Esophagus muscularis mucosa (tissue), 4 donors: ENCODE measurements around the gene MOCOS. TPM values are rescaled to one million over a fixed set of nuclear protein-coding genes. Genes with fewer than 3 reads are reported as not detected.

ENCODE experiments used
- DNase-seq: peaks from one replicate; pipeline ENCODE4 v3.0.0-alpha.2; 2017; ENCODE audit errors: extremely low spot score
- H3K27ac ChIP-seq, 4 donors: fragments of 200-600 bp; sonication (generic); replicated peaks in 1 of 4; 1 replicate in 3 of 4; 2 replicates in 1 of 4; pipeline ENCODE4 v1.5.1; 2016 to 2019; ENCODE audit warnings: mild to moderate bottlenecking in 1 of 4
- H3K27me3 ChIP-seq, 4 donors: fragments of 200-600 bp; sonication (generic); one replicate each; pipeline versions ENCODE4 v1.5.1 to v1.6.0; 2016 to 2019
- H3K36me3 ChIP-seq, 4 donors: fragments of 200-600 bp; sonication (generic); one replicate each; pipeline ENCODE4 v1.5.1; 2016 to 2019
- H3K4me1 ChIP-seq, 4 donors: fragments of 200-600 bp; sonication (generic); one replicate each; pipeline ENCODE4 v1.5.1; 2016 to 2019
- H3K4me3 ChIP-seq, 4 donors: fragments of 200-600 bp; sonication (generic); 1 replicate in 2 of 4; 2 replicates in 2 of 4; pipeline ENCODE4 v1.5.1; 2016 to 2019; ENCODE audit warnings: mild to moderate bottlenecking in 4 of 4, moderate library complexity in 1 of 4
- H3K9me3 ChIP-seq, 4 donors: fragments of 200-600 bp; sonication (generic); 1 replicate in 3 of 4; 2 replicates in 1 of 4; pipeline ENCODE4 v1.5.1; 2016 to 2019
- EP300 ChIP-seq: sonication (generic); formaldehyde crosslinking; IDR thresholded peaks from one replicate; pipeline ENCODE4 v1.6.1; 2017; ENCODE audit warnings: antibody characterized with exemption
- POLR2A ChIP-seq: fragments of 450-650 bp; IDR thresholded peaks from one replicate; pipeline ENCODE4 v1.6.1; 2017; ENCODE audit warnings: antibody characterized with exemption, moderate library complexity, mild to moderate bottlenecking, low read depth
- POLR2AphosphoS5 ChIP-seq, 2 donors: sonication (generic); formaldehyde crosslinking; IDR thresholded peaks; one replicate each; pipeline ENCODE4 v1.6.1; 2017; ENCODE audit warnings: antibody characterized with exemption in 2 of 2
- WGBS: methylation state at CpG from one replicate; pipeline ENCODE4 v1.1.5; 2018; 5-methylcytosine and 5-hydroxymethylcytosine counted together
- intact Hi-C: fragments of 100-400 bp; cut with DNase I; formaldehyde crosslinking; loops from one replicate; pipeline ENCODE4 v1.15.1; 2023
- total RNA-seq, 4 donors: library from RNA; depleted of rRNA; stranded (reverse); fragments of >200 nt; gene quantifications; one replicate each; pipeline versions ENCODE4 v1.1.0 to v1.2.1, GENCODE V29; 2016
- TF ChIP-seq, protein P1 (sequence below), 3 experiments: fragments of 200-600 bp in 2 of 3; fragments of 450-650 bp in 1 of 3; sonication (generic) in 2 of 3; IDR thresholded peaks; one replicate each; pipeline ENCODE4 v1.5.1; 2017 to 2019; ENCODE audit warnings: antibody characterized with exemption in 3 of 3, mild to moderate bottlenecking in 2 of 3, moderate library complexity in 1 of 3

MOCOS gene
- total RNA-seq, 4 donors from 2014 or later = 0.98 to 1.7 (median 1.4) TPM

DNA sequence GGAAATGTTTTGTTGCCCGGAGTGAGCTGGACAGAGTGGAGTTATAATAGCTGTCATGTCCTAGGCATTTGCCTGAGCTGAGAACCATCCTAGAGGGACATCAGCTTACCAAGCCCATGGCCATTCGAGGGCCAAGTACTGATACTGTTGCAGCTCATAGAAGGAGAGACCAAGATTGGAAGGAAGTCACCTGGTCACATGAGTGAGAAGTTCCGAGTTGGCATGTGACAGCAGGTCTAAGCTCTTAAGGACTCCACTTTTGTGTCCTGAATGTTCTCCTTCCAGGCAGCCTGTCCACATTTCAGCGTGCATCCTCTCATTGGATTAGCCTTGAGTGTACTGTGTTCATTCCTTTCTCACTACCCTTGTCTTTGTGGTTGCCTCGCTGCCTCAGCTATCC, 114.6 kb downstream of the MOCOS start:
- 85% methylated on average over 5 of the region's 5 CpGs for WGBS

DNA sequence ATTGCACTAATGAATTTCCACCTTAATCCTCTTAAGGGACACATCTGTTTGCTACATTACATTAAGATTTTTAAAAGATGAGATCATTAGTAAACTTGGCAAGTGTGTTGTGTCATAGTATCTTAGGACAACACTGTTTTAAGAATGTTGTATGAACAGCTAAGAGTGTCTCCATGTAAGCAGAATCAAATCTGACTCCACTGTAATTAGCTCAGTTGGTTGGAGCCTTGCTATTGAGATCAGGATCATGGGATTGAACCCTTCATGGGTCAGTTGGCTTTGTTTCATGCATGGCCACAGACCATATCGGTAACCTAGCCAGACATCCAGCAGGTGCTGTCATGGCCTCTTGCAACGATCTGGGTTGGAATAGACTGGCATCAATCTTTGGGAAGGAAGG, 115.4 kb downstream of the MOCOS start:
- Histone ChIP-seq H3K27me3 (peaks cover 0 to 10% (median 4%) of the 10 kb centered on the region in 4 donors), H3K27ac (no peak overlapping the region), H3K9me3 (no peaks in the 10 kb centered on the region), H3K4me1 (peaks cover 4 to 18% (median 11%) of the 10 kb centered on the region in 4 donors), H3K36me3 (no peaks in the 10 kb centered on the region), H3K4me3 (no peak overlapping the region)
- intact Hi-C loops = no loop called here
- no CpG with 5 or more reads among the region's 2 CpGs for WGBS
- no peak for DNase-seq
- TF ChIP-seq EP300 (no peak), POLR2A (no peak), POLR2AphosphoS5 (IDR thresholded peaks at IDR 0.05) (no peak)
- TF ChIP-seq, protein P1, sequence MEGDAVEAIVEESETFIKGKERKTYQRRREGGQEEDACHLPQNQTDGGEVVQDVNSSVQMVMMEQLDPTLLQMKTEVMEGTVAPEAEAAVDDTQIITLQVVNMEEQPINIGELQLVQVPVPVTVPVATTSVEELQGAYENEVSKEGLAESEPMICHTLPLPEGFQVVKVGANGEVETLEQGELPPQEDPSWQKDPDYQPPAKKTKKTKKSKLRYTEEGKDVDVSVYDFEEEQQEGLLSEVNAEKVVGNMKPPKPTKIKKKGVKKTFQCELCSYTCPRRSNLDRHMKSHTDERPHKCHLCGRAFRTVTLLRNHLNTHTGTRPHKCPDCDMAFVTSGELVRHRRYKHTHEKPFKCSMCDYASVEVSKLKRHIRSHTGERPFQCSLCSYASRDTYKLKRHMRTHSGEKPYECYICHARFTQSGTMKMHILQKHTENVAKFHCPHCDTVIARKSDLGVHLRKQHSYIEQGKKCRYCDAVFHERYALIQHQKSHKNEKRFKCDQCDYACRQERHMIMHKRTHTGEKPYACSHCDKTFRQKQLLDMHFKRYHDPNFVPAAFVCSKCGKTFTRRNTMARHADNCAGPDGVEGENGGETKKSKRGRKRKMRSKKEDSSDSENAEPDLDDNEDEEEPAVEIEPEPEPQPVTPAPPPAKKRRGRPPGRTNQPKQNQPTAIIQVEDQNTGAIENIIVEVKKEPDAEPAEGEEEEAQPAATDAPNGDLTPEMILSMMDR (IDR thresholded peaks at IDR 0.05) = no peak

More for the DNA sequence above, 114.6 kb downstream of the MOCOS start:
- peaks cover 6 to 23% (median 15%) of the 10 kb centered on the region in 4 donors for H3K4me1 ChIP-seq
- DNase-seq = peak; percentile 64
- no peak overlapping the region for H3K4me3 ChIP-seq
- H3K9me3 ChIP-seq = no peaks in the 10 kb centered on the region
- H3K27ac ChIP-seq = no peak overlapping the region
- TF ChIP-seq EP300 (no peak), POLR2A (no peak)
- TF ChIP-seq, protein P1 (IDR thresholded peaks at IDR 0.05) = no peak
- no peaks in the 10 kb centered on the region for H3K36me3 ChIP-seq
- intact Hi-C loops = no loop called here
- H3K27me3 ChIP-seq = peaks cover 0 to 10% (median 5%) of the 10 kb centered on the region in 4 donors

GRCh38 chr18:36303211-36303844, 116.0 kb downstream of the MOCOS start:
- peaks cover 0 to 11% (median 4%) of the 10 kb centered on the region in 4 donors for H3K4me1 ChIP-seq
- H3K4me3 ChIP-seq = no peak overlapping the region
- TF ChIP-seq POLR2A (no peak), EP300 (no peak), POLR2AphosphoS5 (IDR thresholded peaks at IDR 0.05) (no peak)
- TF ChIP-seq, protein P1 (IDR thresholded peaks at IDR 0.05) = no peak
- no peaks in the 10 kb centered on the region for H3K36me3 ChIP-seq
- H3K27ac ChIP-seq = no peak overlapping the region
- WGBS = 72% methylated on average over 6 of the region's 6 CpGs
- H3K9me3 ChIP-seq = no peaks in the 10 kb centered on the region
- peaks cover 0 to 4% (median 1%) of the 10 kb centered on the region in 4 donors for H3K27me3 ChIP-seq
- intact Hi-C loops = no loop called here
- DNase-seq = peak; percentile 68

- intact Hi-C loops = no loop called here
- no peak overlapping the region for H3K4me3 ChIP-seq
- TF ChIP-seq POLR2A = no peak
- TF ChIP-seq EP300 = no peak
- no peak for TF ChIP-seq POLR2AphosphoS5 (IDR thresholded peaks at IDR 0.05)
- TF ChIP-seq, protein P1 (IDR thresholded peaks at IDR 0.05) = no peak
- H3K4me1 ChIP-seq = peaks cover 0 to 7% (median 1%) of the 10 kb centered on the region in 4 donors
- no peak for DNase-seq
- H3K9me3 ChIP-seq = no peaks in the 10 kb centered on the region
- H3K27ac ChIP-seq = no peak overlapping the region
- H3K27me3 ChIP-seq = no peaks in the 10 kb centered on the region
- 99% methylated on average over 3 of the region's 3 CpGs for WGBS
- H3K36me3 ChIP-seq = no peaks in the 10 kb centered on the region
Measured at GRCh38 chr18:36304723-36305122, 117.4 kb downstream of the MOCOS start.
